MM.1S (cell line): ENCODE results near the gene NUP153.

Source experiments
- CTCF ChIP-seq: fragments of 300-600 bp; sonication (generic); IDR thresholded peaks from 2 replicates; pipeline ENCODE4 v1.5.1; 2016; ENCODE audit warnings: antibody characterized with exemption, low read length, mixed read lengths
- EZH2 ChIP-seq: fragments of 300-600 bp; sonication (generic); optimal IDR thresholded peaks from 2 replicates; pipeline ENCODE3; 2017; ENCODE audit warnings: low read depth, mild to moderate bottlenecking, antibody characterized with exemption, low read length, mixed read lengths

- TF ChIP-seq CTCF (no peak), EZH2 (no peak)
Observed at GRCh38 chr6:17730078-17730704, 23.5 kb upstream of the NUP153 start.
